Measurements from ENCODE around the gene TTC21B.

GRCh38 chr2:165905854-165906253 lies 47.7 kb downstream of the TTC21B start:
- TF ChIP-seq CTCF (IDR thresholded peaks at IDR 0.05; ENCODE audit: insufficient read depth, low read length, poor library complexity, severe bottlenecking) (no peak), EZH2phosphoT487 (conservative IDR thresholded peaks at IDR 0.05; ENCODE audit: low read length) (no peak)
